WTC11 (cell line): ENCODE measurements around the gene CDH18. TPM values are rescaled to one million over a fixed set of nuclear protein-coding genes. Genes with fewer than 3 reads are reported as not detected.

Source experiments
- ATAC-seq: fragments of 200-7000 bp; cut with Tn5 transposase; 2 replicates; pipeline ENCODE4 v1.10.0; 2021; ENCODE audit warnings: mild to moderate bottlenecking, moderate library complexity
- CTCF ChIA-PET: fragments of 300-600 bp; sonication (Branson Sonifier 250); formaldehyde crosslinking; loops from one replicate; lab custom pipeline; 2021; ENCODE audit warnings: antibody characterized with exemption; lab: Charles Lee
- POLR2A ChIA-PET: fragments of 350-600 bp; sonication (Branson Sonifier 250); formaldehyde crosslinking; loops from one replicate; lab custom pipeline; 2021; ENCODE audit warnings: antibody characterized with exemption; lab: Charles Lee
- DNase-seq: peaks from one replicate; pipeline ENCODE4 v3.0.0; 2021; ENCODE audit warnings: low spot score
- H3K27ac Mint-ChIP-seq: 2 replicates; pipeline ENCODE4 v1.8.0; 2021; ENCODE audit warnings: mixed read lengths
- H3K27me3 Mint-ChIP-seq: 2 replicates; pipeline ENCODE4 v1.8.0; 2021; ENCODE audit warnings: low read depth, mild to moderate bottlenecking, moderate library complexity, mixed read lengths
- H3K36me3 Mint-ChIP-seq: 2 replicates; pipeline ENCODE4 v1.8.0; 2021; ENCODE audit warnings: mixed read lengths
- H3K4me1 Mint-ChIP-seq: 2 replicates; pipeline ENCODE4 v1.8.0; 2022; ENCODE audit warnings: mixed read lengths
- H3K4me3 Mint-ChIP-seq: 2 replicates; pipeline ENCODE4 v1.8.0; 2021; ENCODE audit warnings: mild to moderate bottlenecking, moderate library complexity, mixed read lengths
- H3K9me3 Mint-ChIP-seq: 2 replicates; pipeline ENCODE4 v1.8.0; 2021; ENCODE audit warnings: mixed read lengths
- CBFB ChIP-seq: sonication (generic); formaldehyde crosslinking; IDR thresholded peaks from 2 replicates; pipeline ENCODE4 v1.8.1; 2022; ENCODE audit warnings: mild to moderate bottlenecking, low read depth, missing genetic modification reagents
- ESRRA ChIP-seq: sonication (generic); formaldehyde crosslinking; IDR thresholded peaks from 2 replicates; pipeline ENCODE4 v1.8.1; 2022; ENCODE audit warnings: mild to moderate bottlenecking, missing genetic modification reagents, borderline replicate concordance
- FOXJ3 ChIP-seq: sonication (generic); formaldehyde crosslinking; IDR thresholded peaks from 2 replicates; pipeline ENCODE4 v1.9.0; 2021; ENCODE audit warnings: missing genetic modification reagents, mild to moderate bottlenecking, borderline replicate concordance
- GRHL2 ChIP-seq: fragments of 250-450 bp; sonication (Bioruptor Pico); IDR thresholded peaks from 2 replicates; pipeline ENCODE4 v1.8.0; 2022; ENCODE audit warnings: mild to moderate bottlenecking, moderate library complexity; ENCODE audit not compliant: insufficient replicate concordance, severe bottlenecking
- IRF2 ChIP-seq: sonication (generic); formaldehyde crosslinking; IDR thresholded peaks from 2 replicates; pipeline ENCODE4 v1.8.0; 2022; ENCODE audit warnings: low read depth, missing genetic modification reagents, borderline replicate concordance
- JAZF1 ChIP-seq: fragments of 250-450 bp; sonication (Bioruptor Pico); IDR thresholded peaks from 2 replicates; pipeline ENCODE4 v1.9.0; 2021; ENCODE audit warnings: moderate library complexity, mild to moderate bottlenecking, inconsistent platforms
- JUN ChIP-seq: sonication (generic); formaldehyde crosslinking; IDR thresholded peaks from 2 replicates; pipeline ENCODE4 v1.8.0; 2023; ENCODE audit warnings: mild to moderate bottlenecking, missing genetic modification reagents
- MXD4 ChIP-seq: fragments of 250-450 bp; sonication (Bioruptor Pico); IDR thresholded peaks from 2 replicates; pipeline ENCODE4 v1.8.0; 2021; ENCODE audit warnings: mild to moderate bottlenecking, moderate library complexity, borderline replicate concordance
- NFATC4 ChIP-seq: fragments of 250-450 bp; sonication (Bioruptor Pico); IDR thresholded peaks from 2 replicates; pipeline ENCODE4 v1.9.0; 2021; ENCODE audit warnings: mild to moderate bottlenecking
- NR3C1 ChIP-seq: sonication (generic); formaldehyde crosslinking; conservative IDR thresholded peaks from 2 replicates; pipeline ENCODE4 v1.8.1; 2023; ENCODE audit warnings: low read depth, mild to moderate bottlenecking, missing genetic modification reagents
- OVOL2 ChIP-seq: fragments of 250-450 bp; sonication (Bioruptor Pico); IDR thresholded peaks from 2 replicates; pipeline ENCODE4 v1.9.0; 2021; ENCODE audit warnings: mild to moderate bottlenecking, borderline replicate concordance
- RORB ChIP-seq: fragments of 250-450 bp; sonication (Bioruptor Pico); IDR thresholded peaks from 2 replicates; pipeline ENCODE4 v1.9.0; 2021; ENCODE audit warnings: mild to moderate bottlenecking
- ZNF219 ChIP-seq: sonication (generic); formaldehyde crosslinking; IDR thresholded peaks from 2 replicates; pipeline ENCODE4 v1.8.0; 2023; ENCODE audit warnings: missing genetic modification reagents, mild to moderate bottlenecking, borderline replicate concordance
- ZNF317 ChIP-seq: sonication (generic); formaldehyde crosslinking; IDR thresholded peaks from 2 replicates; pipeline ENCODE4 v1.8.1; 2023; ENCODE audit warnings: low read depth, mild to moderate bottlenecking, moderate library complexity, missing genetic modification reagents, borderline replicate concordance
- ZNF396 ChIP-seq: fragments of 250-450 bp; sonication (Bioruptor Pico); IDR thresholded peaks from 2 replicates; pipeline ENCODE4 v1.8.0; 2021; ENCODE audit warnings: mild to moderate bottlenecking, moderate library complexity, borderline replicate concordance
- ZNF423 ChIP-seq: fragments of 250-450 bp; sonication (Bioruptor Pico); IDR thresholded peaks from 2 replicates; pipeline ENCODE4 v2.1.2; 2022; ENCODE audit warnings: mild to moderate bottlenecking, moderate library complexity
- total RNA-seq: library from RNA; stranded (reverse); gene quantifications from 3 replicates; pipeline ENCODE4 v1.2.3, GENCODE V29; 2021
- TF ChIP-seq, protein P1 (sequence below): fragments of 200-600 bp; IDR thresholded peaks from 2 replicates; pipeline ENCODE4 v1.8.0; 2022; ENCODE audit warnings: antibody characterized with exemption
- TF ChIP-seq, protein P2 (sequence below): sonication (generic); formaldehyde crosslinking; IDR thresholded peaks from 2 replicates; pipeline ENCODE4 v1.8.0; 2022; ENCODE audit warnings: mild to moderate bottlenecking, missing genetic modification reagents
- TF ChIP-seq, protein P3 (sequence below): sonication (generic); formaldehyde crosslinking; IDR thresholded peaks from 2 replicates; pipeline ENCODE4 v1.8.1; 2023; ENCODE audit warnings: mild to moderate bottlenecking, missing genetic modification reagents, moderate library complexity
- TF ChIP-seq, protein P4 (sequence below): sonication (generic); formaldehyde crosslinking; IDR thresholded peaks from 2 replicates; pipeline ENCODE4 v1.8.1; 2022; ENCODE audit warnings: missing genetic modification reagents, borderline replicate concordance
- TF ChIP-seq, protein P5 (sequence below): sonication (generic); formaldehyde crosslinking; IDR thresholded peaks from 2 replicates; pipeline ENCODE4 v1.8.1; 2023; ENCODE audit warnings: mild to moderate bottlenecking, missing genetic modification reagents, moderate library complexity
- TF ChIP-seq, protein P6 (sequence below): sonication (generic); formaldehyde crosslinking; IDR thresholded peaks from 2 replicates; pipeline ENCODE4 v1.8.1; 2023; ENCODE audit warnings: mild to moderate bottlenecking, moderate library complexity, missing genetic modification reagents

CDH18 gene
- total RNA-seq, 1 experiment from 2014 or later, result 0.24 TPM

DNA sequence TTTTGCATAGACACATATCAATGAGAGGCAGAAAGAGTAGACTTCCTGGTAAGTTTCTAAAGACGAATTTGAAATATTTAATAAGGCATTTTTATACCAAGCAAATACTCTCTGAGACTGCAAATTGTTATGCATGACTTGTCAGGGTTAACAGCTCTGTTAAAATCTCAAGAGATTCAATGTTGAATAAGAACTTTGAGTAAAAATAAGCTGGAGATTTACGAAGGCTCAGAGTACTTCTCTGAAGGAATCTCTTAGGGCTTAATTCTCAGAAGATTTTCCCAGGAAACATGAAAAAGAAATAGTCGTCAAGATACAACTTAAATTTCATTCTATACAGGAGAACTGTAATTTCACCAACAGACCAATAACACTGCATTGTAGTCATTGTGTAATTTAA, 259.4 kb downstream of the CDH18 start:
- TF ChIP-seq ZNF219 (no peak), JUN (CRISPR knock-in tag) (no peak), ZNF396 (CRISPR knock-in tag) (no peak), ESRRA (CRISPR knock-in tag) (no peak), RORB (CRISPR knock-in tag) (no peak), GRHL2 (CRISPR knock-in tag) (no peak), MXD4 (no peak), OVOL2 (CRISPR knock-in tag) (no peak), IRF2 (no peak)
- TF ChIP-seq, protein P1, sequence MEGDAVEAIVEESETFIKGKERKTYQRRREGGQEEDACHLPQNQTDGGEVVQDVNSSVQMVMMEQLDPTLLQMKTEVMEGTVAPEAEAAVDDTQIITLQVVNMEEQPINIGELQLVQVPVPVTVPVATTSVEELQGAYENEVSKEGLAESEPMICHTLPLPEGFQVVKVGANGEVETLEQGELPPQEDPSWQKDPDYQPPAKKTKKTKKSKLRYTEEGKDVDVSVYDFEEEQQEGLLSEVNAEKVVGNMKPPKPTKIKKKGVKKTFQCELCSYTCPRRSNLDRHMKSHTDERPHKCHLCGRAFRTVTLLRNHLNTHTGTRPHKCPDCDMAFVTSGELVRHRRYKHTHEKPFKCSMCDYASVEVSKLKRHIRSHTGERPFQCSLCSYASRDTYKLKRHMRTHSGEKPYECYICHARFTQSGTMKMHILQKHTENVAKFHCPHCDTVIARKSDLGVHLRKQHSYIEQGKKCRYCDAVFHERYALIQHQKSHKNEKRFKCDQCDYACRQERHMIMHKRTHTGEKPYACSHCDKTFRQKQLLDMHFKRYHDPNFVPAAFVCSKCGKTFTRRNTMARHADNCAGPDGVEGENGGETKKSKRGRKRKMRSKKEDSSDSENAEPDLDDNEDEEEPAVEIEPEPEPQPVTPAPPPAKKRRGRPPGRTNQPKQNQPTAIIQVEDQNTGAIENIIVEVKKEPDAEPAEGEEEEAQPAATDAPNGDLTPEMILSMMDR, result no peak
- TF ChIP-seq, protein P2, sequence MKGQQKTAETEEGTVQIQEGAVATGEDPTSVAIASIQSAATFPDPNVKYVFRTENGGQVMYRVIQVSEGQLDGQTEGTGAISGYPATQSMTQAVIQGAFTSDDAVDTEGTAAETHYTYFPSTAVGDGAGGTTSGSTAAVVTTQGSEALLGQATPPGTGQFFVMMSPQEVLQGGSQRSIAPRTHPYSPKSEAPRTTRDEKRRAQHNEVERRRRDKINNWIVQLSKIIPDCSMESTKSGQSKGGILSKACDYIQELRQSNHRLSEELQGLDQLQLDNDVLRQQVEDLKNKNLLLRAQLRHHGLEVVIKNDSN, result no peak
- TF ChIP-seq, protein P3, sequence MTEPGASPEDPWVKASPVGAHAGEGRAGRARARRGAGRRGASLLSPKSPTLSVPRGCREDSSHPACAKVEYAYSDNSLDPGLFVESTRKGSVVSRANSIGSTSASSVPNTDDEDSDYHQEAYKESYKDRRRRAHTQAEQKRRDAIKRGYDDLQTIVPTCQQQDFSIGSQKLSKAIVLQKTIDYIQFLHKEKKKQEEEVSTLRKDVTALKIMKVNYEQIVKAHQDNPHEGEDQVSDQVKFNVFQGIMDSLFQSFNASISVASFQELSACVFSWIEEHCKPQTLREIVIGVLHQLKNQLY (CRISPR knock-in tag), result no peak
- TF ChIP-seq, protein P4, sequence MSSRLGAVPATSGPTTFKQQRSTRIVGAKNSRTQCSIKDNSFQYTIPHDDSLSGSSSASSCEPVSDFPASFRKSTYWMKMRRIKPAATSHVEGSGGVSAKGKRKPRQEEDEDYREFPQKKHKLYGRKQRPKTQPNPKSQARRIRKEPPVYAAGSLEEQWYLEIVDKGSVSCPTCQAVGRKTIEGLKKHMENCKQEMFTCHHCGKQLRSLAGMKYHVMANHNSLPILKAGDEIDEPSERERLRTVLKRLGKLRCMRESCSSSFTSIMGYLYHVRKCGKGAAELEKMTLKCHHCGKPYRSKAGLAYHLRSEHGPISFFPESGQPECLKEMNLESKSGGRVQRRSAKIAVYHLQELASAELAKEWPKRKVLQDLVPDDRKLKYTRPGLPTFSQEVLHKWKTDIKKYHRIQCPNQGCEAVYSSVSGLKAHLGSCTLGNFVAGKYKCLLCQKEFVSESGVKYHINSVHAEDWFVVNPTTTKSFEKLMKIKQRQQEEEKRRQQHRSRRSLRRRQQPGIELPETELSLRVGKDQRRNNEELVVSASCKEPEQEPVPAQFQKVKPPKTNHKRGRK, result no peak
- ATAC-seq (no peak), DNase-seq (no peak)
- Mint-ChIP-seq H3K27me3 (no peaks in the 10 kb centered on the region; the same call in none of the 2 replicates), H3K36me3 (peaks cover 12% of the 10 kb centered on the region), H3K4me3 (no peak overlapping the region), H3K4me1 (peaks cover 11% of the 10 kb centered on the region), H3K27ac (no peak overlapping the region), H3K9me3 (peaks cover 28% of the 10 kb centered on the region)
- ChIA-PET POLR2A (no interaction called here), CTCF (no interaction called here)

DNA sequence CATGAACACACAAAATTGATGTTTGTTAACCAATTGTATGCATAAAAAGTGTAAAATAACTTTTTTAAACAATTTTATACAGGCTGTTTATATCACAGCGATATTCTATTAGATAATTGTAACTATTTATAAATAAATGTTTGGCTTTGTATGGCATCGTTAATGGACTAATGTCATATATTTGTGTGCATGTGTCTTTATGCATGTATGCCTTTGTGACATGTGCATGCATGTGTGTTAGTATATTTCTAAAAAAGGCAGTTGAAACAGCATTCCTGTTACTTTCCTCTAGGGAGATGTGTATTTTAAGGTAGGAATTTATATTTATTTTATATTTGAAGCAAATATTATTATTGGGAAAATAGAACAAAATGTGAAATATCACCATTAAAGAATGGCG, 268.9 kb downstream of the CDH18 start:
- POLR2A ChIA-PET, result no interaction called here
- TF ChIP-seq CBFB (no peak), NFATC4 (CRISPR knock-in tag) (no peak), JAZF1 (no peak), ZNF317 (CRISPR knock-in tag) (no peak), NR3C1 (CRISPR knock-in tag) (no peak), ZNF423 (CRISPR knock-in tag) (no peak), FOXJ3 (CRISPR knock-in tag) (no peak)
- TF ChIP-seq, protein P5, sequence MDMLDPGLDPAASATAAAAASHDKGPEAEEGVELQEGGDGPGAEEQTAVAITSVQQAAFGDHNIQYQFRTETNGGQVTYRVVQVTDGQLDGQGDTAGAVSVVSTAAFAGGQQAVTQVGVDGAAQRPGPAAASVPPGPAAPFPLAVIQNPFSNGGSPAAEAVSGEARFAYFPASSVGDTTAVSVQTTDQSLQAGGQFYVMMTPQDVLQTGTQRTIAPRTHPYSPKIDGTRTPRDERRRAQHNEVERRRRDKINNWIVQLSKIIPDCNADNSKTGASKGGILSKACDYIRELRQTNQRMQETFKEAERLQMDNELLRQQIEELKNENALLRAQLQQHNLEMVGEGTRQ (CRISPR knock-in tag), result no peak
- TF ChIP-seq, protein P1, result no peak
- TF ChIP-seq, protein P6, sequence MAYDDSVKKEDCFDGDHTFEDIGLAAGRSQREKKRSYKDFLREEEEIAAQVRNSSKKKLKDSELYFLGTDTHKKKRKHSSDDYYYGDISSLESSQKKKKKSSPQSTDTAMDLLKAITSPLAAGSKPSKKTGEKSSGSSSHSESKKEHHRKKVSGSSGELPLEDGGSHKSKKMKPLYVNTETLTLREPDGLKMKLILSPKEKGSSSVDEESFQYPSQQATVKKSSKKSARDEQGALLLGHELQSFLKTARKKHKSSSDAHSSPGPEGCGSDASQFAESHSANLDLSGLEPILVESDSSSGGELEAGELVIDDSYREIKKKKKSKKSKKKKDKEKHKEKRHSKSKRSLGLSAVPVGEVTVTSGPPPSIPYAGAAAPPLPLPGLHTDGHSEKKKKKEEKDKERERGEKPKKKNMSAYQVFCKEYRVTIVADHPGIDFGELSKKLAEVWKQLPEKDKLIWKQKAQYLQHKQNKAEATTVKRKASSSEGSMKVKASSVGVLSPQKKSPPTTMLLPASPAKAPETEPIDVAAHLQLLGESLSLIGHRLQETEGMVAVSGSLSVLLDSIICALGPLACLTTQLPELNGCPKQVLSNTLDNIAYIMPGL (CRISPR knock-in tag), result no peak

More for the DNA sequence above, 268.9 kb downstream of the CDH18 start:
- CTCF ChIA-PET, result no interaction called here
- Mint-ChIP-seq H3K36me3 (no peaks in the 10 kb centered on the region), H3K27ac (no peak overlapping the region), H3K4me1 (no peaks in the 10 kb centered on the region; the same call in 1 of the 2 replicates), H3K4me3 (no peak overlapping the region), H3K9me3 (0 out of 2 replicates have a peak, but pooled peaks cover 2% of the 10 kb centered on the region), H3K27me3 (no peaks in the 10 kb centered on the region)
- DNase-seq (no peak), ATAC-seq (no peak)
